ENCODE measurements around the gene RSU1.

- no peak for TF ChIP-seq USF2 (IDR thresholded peaks at IDR 0.05; ENCODE audit: borderline replicate concordance, low read depth, low read length)
- TF ChIP-seq CHD2 (IDR thresholded peaks at IDR 0.05; ENCODE audit: borderline replicate concordance, low read depth, low read length): no peak
- no peak for TF ChIP-seq CTCF (IDR thresholded peaks at IDR 0.05 in 2 of 3, conservative IDR thresholded peaks at IDR 0.05 in 1 of 3; ENCODE audit: control insufficient read depth in 2 of 3, extremely low read depth in 1 of 3, insufficient read depth in 1 of 3, low read depth in 3 of 3, low read length in 3 of 3)
- TF ChIP-seq SP1 (IDR thresholded peaks at IDR 0.05; ENCODE audit: low read depth, low read length): no peak
- TF ChIP-seq NFXL1 (IDR thresholded peaks at IDR 0.05; ENCODE audit: borderline replicate concordance): no peak
- no peak for TF ChIP-seq KAT2A (conservative IDR thresholded peaks at IDR 0.05; ENCODE audit: control insufficient read depth, low read depth, low read length)
- no peak for TF ChIP-seq BCL3 (IDR thresholded peaks at IDR 0.05; ENCODE audit: borderline replicate concordance, insufficient read depth, low read depth, low read length, poor library complexity, severe bottlenecking)
- no peak for TF ChIP-seq ZZZ3 (IDR thresholded peaks at IDR 0.05; ENCODE audit: control insufficient read depth, insufficient read length, low read depth)
- no peak for TF ChIP-seq CUX1 (IDR thresholded peaks at IDR 0.05; ENCODE audit: insufficient replicate concordance, low read depth, low read length)
- no peak for TF ChIP-seq TBL1XR1 (IDR thresholded peaks at IDR 0.05; ENCODE audit: low read depth, low read length)
- TF ChIP-seq ESRRA (IDR thresholded peaks at IDR 0.05; ENCODE audit: low read length): no peak
Measured at GRCh38 chr10:16770141-16770540, 47.1 kb downstream of the RSU1 start.
